ENCODE measurements around the gene GALNT15.

- TF ChIP-seq CTCF (IDR thresholded peaks at IDR 0.05) (no peak), EP300 (IDR thresholded peaks at IDR 0.05) (no peak), POLR2A (IDR thresholded peaks at IDR 0.05) (no peak)
Observed at GRCh38 chr3:16171825-16172224, 2.7 kb upstream of the GALNT15 start.

All from tibial nerve (tissue), 4 donors.